GM23338 (cell line): ENCODE measurements around the gene KIFAP3. TPM values are rescaled to one million over a fixed set of nuclear protein-coding genes. Genes with fewer than 3 reads are reported as not detected.

ENCODE experiments used
- EZH2phosphoT487 ChIP-seq: fragments of 200-600 bp; sonication (generic); IDR thresholded peaks from one replicate; pipeline ENCODE4 v1.8.1; 2018; ENCODE audit warnings: antibody characterized with exemption; ENCODE audit not compliant: unreplicated experiment
- JUNB ChIP-seq: IDR thresholded peaks from one replicate; pipeline ENCODE4 v1.6.1; 2016; ENCODE audit warnings: antibody characterized with exemption; ENCODE audit not compliant: unreplicated experiment
- NANOG ChIP-seq: IDR thresholded peaks from 2 replicates; pipeline ENCODE4 v1.6.1; 2016; ENCODE audit warnings: antibody characterized with exemption, borderline replicate concordance
- POLR2AphosphoS5 ChIP-seq: IDR thresholded peaks from 2 replicates; pipeline ENCODE4 v1.6.1; 2016; ENCODE audit warnings: antibody characterized with exemption, low read depth
- polyA plus RNA-seq: library from polyadenylated mRNA; unstranded; fragments of >200 nt; fragmentation: Nextera tagmentation; extraction: Ambion mirVana; gene quantifications from 2 replicates; pipeline ENCODE4 v1.2.1, GENCODE V29; 2016
- total RNA-seq: library from RNA; depleted of rRNA; stranded (reverse); fragments of >200 nt; shearing (Covaris generic); gene quantifications from 2 replicates; pipeline ENCODE4 v1.2.3, GENCODE V29; 2014
- TF ChIP-seq, protein P1 (sequence below): IDR thresholded peaks from 2 replicates; pipeline ENCODE4 v1.6.1; 2016; ENCODE audit warnings: antibody characterized with exemption
- TF ChIP-seq, protein P2 (sequence below): fragments of 250-450 bp; sonication (Bioruptor Pico); IDR thresholded peaks from 2 replicates; pipeline ENCODE4 v1.5.0; 2020; ENCODE audit warnings: mild to moderate bottlenecking, moderate library complexity
- TF ChIP-seq, protein P3 (sequence below), 2 experiments: fragments of 200-600 bp in 1 of 2; sonication (generic) in 1 of 2; conservative IDR thresholded peaks; 2 replicates each; pipeline versions ENCODE4 v1.5.1 to v1.6.1; 2016 to 2017; ENCODE audit warnings: antibody characterized with exemption in 2 of 2, low read depth in 2 of 2, mild to moderate bottlenecking in 2 of 2, moderate library complexity in 1 of 2

KIFAP3 gene
- total and polyA plus RNA-seq, 2 experiments from 2014 or later = 2.7 to 3.1 TPM

DNA sequence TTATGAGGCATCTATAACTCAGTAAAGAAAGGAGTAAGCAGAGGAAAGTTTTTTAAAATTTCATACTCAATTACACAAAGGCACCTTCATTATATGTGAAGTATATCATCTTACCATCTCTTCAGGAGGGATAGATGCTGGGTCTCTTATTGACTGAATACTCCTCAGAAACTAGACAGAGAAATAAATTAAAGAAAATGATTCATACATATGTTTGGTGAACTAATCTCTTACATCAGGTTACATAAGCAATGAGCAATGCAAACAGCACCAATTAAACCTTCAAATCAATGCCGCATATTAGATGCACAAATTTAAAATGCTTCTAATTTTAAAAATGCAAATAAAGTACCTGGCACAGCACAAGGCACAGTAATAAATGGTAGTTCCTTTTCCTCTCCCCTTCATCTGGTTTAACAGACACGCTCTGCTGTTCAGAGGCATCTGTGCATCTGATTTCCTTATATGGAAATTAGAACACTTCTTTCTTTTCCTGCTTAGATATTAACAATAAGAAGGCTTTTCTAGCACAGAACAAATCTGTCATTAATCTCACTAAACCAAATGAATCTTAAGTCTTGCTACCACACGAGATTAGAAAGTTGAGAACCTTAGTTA, 200.8 kb downstream of the KIFAP3 start (continued):
- TF ChIP-seq, protein P1, sequence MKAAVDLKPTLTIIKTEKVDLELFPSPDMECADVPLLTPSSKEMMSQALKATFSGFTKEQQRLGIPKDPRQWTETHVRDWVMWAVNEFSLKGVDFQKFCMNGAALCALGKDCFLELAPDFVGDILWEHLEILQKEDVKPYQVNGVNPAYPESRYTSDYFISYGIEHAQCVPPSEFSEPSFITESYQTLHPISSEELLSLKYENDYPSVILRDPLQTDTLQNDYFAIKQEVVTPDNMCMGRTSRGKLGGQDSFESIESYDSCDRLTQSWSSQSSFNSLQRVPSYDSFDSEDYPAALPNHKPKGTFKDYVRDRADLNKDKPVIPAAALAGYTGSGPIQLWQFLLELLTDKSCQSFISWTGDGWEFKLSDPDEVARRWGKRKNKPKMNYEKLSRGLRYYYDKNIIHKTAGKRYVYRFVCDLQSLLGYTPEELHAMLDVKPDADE = no peak
- no peak for TF ChIP-seq EZH2phosphoT487
- TF ChIP-seq, protein P2, sequence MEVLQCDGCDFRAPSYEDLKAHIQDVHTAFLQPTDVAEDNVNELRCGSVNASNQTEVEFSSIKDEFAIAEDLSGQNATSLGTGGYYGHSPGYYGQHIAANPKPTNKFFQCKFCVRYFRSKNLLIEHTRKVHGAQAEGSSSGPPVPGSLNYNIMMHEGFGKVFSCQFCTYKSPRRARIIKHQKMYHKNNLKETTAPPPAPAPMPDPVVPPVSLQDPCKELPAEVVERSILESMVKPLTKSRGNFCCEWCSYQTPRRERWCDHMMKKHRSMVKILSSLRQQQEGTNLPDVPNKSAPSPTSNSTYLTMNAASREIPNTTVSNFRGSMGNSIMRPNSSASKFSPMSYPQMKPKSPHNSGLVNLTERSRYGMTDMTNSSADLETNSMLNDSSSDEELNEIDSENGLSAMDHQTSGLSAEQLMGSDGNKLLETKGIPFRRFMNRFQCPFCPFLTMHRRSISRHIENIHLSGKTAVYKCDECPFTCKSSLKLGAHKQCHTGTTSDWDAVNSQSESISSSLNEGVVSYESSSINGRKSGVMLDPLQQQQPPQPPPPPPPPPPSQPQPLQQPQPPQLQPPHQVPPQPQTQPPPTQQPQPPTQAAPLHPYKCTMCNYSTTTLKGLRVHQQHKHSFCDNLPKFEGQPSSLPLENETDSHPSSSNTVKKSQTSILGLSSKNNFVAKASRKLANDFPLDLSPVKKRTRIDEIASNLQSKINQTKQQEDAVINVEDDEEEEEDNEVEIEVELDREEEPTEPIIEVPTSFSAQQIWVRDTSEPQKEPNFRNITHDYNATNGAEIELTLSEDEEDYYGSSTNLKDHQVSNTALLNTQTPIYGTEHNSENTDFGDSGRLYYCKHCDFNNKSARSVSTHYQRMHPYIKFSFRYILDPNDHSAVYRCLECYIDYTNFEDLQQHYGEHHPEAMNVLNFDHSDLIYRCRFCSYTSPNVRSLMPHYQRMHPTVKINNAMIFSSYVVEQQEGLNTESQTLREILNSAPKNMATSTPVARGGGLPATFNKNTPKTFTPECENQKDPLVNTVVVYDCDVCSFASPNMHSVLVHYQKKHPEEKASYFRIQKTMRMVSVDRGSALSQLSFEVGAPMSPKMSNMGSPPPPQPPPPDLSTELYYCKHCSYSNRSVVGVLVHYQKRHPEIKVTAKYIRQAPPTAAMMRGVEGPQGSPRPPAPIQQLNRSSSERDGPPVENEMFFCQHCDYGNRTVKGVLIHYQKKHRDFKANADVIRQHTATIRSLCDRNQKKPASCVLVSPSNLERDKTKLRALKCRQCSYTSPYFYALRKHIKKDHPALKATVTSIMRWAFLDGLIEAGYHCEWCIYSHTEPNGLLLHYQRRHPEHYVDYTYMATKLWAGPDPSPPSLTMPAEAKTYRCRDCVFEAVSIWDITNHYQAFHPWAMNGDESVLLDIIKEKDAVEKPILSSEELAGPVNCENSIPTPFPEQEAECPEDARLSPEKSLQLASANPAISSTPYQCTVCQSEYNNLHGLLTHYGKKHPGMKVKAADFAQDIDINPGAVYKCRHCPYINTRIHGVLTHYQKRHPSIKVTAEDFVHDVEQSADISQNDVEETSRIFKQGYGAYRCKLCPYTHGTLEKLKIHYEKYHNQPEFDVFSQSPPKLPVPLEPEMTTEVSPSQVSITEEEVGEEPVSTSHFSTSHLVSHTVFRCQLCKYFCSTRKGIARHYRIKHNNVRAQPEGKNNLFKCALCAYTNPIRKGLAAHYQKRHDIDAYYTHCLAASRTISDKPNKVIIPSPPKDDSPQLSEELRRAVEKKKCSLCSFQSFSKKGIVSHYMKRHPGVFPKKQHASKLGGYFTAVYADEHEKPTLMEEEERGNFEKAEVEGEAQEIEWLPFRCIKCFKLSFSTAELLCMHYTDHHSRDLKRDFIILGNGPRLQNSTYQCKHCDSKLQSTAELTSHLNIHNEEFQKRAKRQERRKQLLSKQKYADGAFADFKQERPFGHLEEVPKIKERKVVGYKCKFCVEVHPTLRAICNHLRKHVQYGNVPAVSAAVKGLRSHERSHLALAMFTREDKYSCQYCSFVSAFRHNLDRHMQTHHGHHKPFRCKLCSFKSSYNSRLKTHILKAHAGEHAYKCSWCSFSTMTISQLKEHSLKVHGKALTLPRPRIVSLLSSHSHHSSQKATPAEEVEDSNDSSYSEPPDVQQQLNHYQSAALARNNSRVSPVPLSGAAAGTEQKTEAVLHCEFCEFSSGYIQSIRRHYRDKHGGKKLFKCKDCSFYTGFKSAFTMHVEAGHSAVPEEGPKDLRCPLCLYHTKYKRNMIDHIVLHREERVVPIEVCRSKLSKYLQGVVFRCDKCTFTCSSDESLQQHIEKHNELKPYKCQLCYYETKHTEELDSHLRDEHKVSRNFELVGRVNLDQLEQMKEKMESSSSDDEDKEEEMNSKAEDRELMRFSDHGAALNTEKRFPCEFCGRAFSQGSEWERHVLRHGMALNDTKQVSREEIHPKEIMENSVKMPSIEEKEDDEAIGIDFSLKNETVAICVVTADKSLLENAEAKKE (CRISPR knock-in tag) = no peak
- TF ChIP-seq POLR2AphosphoS5 = no peak
- TF ChIP-seq, protein P3, sequence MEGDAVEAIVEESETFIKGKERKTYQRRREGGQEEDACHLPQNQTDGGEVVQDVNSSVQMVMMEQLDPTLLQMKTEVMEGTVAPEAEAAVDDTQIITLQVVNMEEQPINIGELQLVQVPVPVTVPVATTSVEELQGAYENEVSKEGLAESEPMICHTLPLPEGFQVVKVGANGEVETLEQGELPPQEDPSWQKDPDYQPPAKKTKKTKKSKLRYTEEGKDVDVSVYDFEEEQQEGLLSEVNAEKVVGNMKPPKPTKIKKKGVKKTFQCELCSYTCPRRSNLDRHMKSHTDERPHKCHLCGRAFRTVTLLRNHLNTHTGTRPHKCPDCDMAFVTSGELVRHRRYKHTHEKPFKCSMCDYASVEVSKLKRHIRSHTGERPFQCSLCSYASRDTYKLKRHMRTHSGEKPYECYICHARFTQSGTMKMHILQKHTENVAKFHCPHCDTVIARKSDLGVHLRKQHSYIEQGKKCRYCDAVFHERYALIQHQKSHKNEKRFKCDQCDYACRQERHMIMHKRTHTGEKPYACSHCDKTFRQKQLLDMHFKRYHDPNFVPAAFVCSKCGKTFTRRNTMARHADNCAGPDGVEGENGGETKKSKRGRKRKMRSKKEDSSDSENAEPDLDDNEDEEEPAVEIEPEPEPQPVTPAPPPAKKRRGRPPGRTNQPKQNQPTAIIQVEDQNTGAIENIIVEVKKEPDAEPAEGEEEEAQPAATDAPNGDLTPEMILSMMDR (conservative IDR thresholded peaks at IDR 0.05; ENCODE audit: low read depth in 2 of 2) = no peak
- no peak for TF ChIP-seq JUNB
- TF ChIP-seq NANOG = no peak
